Endothelial cell of umbilical vein (primary cell): ENCODE results near the gene THSD4.

Experiments
- EZH2 ChIP-seq: IDR thresholded peaks from 2 replicates; pipeline ENCODE4 v1.6.1; 2012; ENCODE audit warnings: borderline replicate concordance, low read depth, mild to moderate bottlenecking, moderate library complexity, low read length, inconsistent platforms; ENCODE audit not compliant: severe bottlenecking
- FOS ChIP-seq: IDR thresholded peaks from 2 replicates; pipeline ENCODE4 v1.6.1; 2011; ENCODE audit warnings: mild to moderate bottlenecking, low read length, moderate library complexity, borderline replicate concordance; ENCODE audit not compliant: insufficient read depth
- GATA2 ChIP-seq: IDR thresholded peaks from 2 replicates; pipeline ENCODE4 v1.7.0; 2011; ENCODE audit warnings: low read depth, mild to moderate bottlenecking, moderate library complexity, mixed read lengths, low read length; ENCODE audit not compliant: insufficient read length, insufficient read depth
- JUN ChIP-seq: IDR thresholded peaks from 2 replicates; pipeline ENCODE4 v1.6.1; 2011; ENCODE audit warnings: borderline replicate concordance, low read depth; ENCODE audit not compliant: insufficient read length, insufficient read depth
- MAX ChIP-seq: IDR thresholded peaks from 2 replicates; pipeline ENCODE4 v1.6.1; 2011; ENCODE audit not compliant: insufficient read depth, insufficient read length
- POLR2A ChIP-seq: IDR thresholded peaks from 2 replicates; pipeline ENCODE4 v1.6.1; 2012; ENCODE audit warnings: low read depth, mild to moderate bottlenecking, control low read depth, low read length
- POLR2AphosphoS5 ChIP-seq: IDR thresholded peaks from 2 replicates; pipeline ENCODE4 v1.6.1; 2012; ENCODE audit warnings: low read depth, mild to moderate bottlenecking, control low read depth, low read length, moderate library complexity; ENCODE audit not compliant: insufficient read depth
- TF ChIP-seq, protein P1 (sequence below), 2 donors: IDR thresholded peaks; 1 replicate in 1 of 2; 2 replicates in 1 of 2; pipeline ENCODE4 v1.5.1; 2011; ENCODE audit warnings: low read length in 2 of 2, mild to moderate bottlenecking in 2 of 2, moderate library complexity in 2 of 2, control low read depth in 1 of 2, inconsistent platforms in 1 of 2, low read depth in 1 of 2; ENCODE audit not compliant: insufficient read depth in 1 of 2; ENCODE audit errors: extremely low read depth in 1 of 2

- TF ChIP-seq, protein P1, sequence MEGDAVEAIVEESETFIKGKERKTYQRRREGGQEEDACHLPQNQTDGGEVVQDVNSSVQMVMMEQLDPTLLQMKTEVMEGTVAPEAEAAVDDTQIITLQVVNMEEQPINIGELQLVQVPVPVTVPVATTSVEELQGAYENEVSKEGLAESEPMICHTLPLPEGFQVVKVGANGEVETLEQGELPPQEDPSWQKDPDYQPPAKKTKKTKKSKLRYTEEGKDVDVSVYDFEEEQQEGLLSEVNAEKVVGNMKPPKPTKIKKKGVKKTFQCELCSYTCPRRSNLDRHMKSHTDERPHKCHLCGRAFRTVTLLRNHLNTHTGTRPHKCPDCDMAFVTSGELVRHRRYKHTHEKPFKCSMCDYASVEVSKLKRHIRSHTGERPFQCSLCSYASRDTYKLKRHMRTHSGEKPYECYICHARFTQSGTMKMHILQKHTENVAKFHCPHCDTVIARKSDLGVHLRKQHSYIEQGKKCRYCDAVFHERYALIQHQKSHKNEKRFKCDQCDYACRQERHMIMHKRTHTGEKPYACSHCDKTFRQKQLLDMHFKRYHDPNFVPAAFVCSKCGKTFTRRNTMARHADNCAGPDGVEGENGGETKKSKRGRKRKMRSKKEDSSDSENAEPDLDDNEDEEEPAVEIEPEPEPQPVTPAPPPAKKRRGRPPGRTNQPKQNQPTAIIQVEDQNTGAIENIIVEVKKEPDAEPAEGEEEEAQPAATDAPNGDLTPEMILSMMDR (IDR thresholded peaks at IDR 0.05; ENCODE audit: extremely low read depth in 1 of 2, insufficient read depth in 1 of 2, low read depth in 1 of 2, low read length in 2 of 2) = no peak
- TF ChIP-seq JUN (no peak), MAX (no peak), GATA2 (no peak), EZH2 (no peak), POLR2AphosphoS5 (no peak), POLR2A (no peak), FOS (no peak)
Observed at GRCh38 chr15:71245588-71245987, 130.3 kb downstream of the THSD4 start.
